Measurements from ENCODE around the gene EEPD1. TPM values are rescaled to one million over a fixed set of nuclear protein-coding genes. Genes with fewer than 3 reads are reported as not detected.
"Not testable (repeated sequence)": the region's sequence is repeated elsewhere in the genome, so short reads cannot be mapped to it uniquely, and the experiment has no call there.

The EEPD1 gene
- 1 to 10 TPM; 2.6 TPM for total RNA-seq

GRCh38 chr7:36152756-36153570 lies at the start of gene EEPD1:
EEPD1 (plus strand) TSS chr7:36153254; CDS start chr7:36154325, 1,071 bp downstream.
- peak; percentile 98 for ATAC-seq
- Mint-ChIP-seq H3K36me3 (ENCODE audit: low read depth) (no peaks in the 10 kb centered on the region), H3K9me3 (ENCODE audit: insufficient read depth) (peaks cover 5% of the 10 kb centered on the region), H3K27ac (peak within 1 kb of the TSS; percentile 22), H3K4me3 (peak within 1 kb of the TSS; percentile 74), H3K27me3 (ENCODE audit: low read depth) (peaks cover 5% of the 10 kb centered on the region), H3K4me1 (ENCODE audit: low read depth) (peaks cover 6% of the 10 kb centered on the region)
- ChIA-PET CTCF (interaction anchor here (1.2 kb wide), 1 partner anchor 166 kb away, joined by 3 read pairs; no protein-coding TSS in a partner anchor), POLR2A (interaction anchor here (0.5 kb wide), 1 partner anchor 175 kb away, joined by 5 read pairs; no protein-coding TSS in a partner anchor)
- peak; percentile 99 for DNase-seq

DNA sequence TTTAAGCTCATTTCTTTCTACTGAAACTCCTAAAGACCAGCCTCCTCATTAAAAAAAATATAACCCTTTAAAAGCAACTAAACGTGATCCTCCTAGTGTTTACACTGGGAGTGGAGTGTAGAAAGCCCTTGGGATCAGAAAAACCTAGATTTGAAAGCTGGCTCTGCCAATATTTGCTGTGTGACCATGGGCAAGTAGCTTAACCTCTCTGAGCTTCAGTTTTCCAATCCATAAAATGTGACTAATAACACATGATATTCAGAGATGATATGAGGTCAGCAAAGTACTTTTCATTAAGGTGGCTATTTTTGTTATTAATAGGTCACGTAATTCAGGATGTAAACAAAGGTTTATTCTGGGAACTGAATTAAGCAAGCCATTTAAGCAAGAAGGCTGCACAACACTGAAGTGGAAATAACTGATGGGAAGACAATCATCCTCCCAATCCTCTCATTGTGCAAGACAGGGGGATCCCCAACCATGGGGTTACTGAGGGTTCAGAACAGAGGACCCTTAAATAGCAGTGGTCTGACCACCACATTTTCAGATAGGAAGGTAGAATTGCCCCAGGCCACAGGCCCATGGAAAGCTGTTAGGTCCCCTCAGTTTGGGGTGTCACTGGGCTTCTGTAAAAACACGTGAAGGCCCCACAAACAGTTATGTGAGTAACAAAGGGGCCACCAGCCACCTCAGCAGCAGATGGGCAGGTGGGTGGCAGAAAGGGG lies 49.1 kb upstream of the EEPD1 start:
- DNase-seq: no peak
- H3K27me3 Mint-ChIP-seq (ENCODE audit: low read depth): peaks cover 11% of the 10 kb centered on the region
- no peaks in the 10 kb centered on the region for H3K36me3 Mint-ChIP-seq (ENCODE audit: low read depth)
- H3K27ac Mint-ChIP-seq: no peak overlapping the region
- ATAC-seq: no peak
- no peaks in the 10 kb centered on the region for H3K4me1 Mint-ChIP-seq (ENCODE audit: low read depth)
- ChIA-PET POLR2A (no interaction called here), CTCF (no interaction called here)
- no peak overlapping the region for H3K4me3 Mint-ChIP-seq
- peaks cover 4% of the 10 kb centered on the region for H3K9me3 Mint-ChIP-seq (ENCODE audit: insufficient read depth)

DNA sequence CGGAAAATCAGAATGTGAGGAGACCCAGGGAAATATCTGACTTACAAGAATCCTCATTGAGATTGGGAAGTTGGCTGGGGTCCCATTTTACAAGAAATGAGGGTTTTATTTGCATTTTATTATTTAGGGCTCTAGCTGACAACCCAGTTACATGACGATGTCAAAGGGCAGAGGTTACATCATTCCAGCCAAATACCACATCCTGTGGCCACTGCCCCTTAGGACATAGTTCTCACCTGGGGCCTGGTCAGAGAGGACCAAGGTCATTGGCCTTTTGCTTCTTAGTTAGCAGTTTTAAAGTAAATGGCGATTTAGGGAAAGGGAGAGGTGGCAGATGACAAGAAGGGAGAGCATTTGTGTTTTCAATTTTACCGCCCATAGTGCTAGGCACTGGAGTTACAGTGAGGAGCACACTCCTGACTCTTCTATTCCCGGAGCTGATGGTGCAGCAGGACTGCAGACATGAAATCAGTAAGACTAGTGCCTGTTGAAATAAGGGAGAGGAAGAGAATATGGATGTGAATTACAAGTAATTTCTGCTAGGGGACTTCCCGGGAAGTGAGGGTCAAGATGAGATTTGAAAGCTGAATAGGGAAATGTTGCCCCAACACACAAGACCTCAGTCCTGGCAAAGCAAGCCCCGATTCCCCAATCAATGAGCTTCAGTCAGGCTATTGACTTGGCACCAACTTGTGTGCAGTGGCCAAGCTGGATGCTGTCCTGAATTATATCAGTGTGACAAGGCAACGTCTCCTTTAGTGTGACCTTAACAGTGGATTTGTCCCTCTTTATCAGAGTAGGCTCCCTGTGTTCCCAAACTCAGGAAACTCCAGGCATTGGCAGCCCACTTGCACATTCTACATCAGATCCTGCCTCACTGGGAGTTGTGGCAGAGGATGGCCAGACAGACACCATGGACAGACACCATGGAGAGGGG lies 45.8 kb upstream of the EEPD1 start:
- POLR2A ChIA-PET; H3K27me3 Mint-ChIP-seq (ENCODE audit: low read depth); H3K4me1 Mint-ChIP-seq (ENCODE audit: low read depth); H3K36me3 Mint-ChIP-seq (ENCODE audit: low read depth); H3K27ac Mint-ChIP-seq; H3K9me3 Mint-ChIP-seq (ENCODE audit: insufficient read depth); DNase-seq; CTCF ChIA-PET; ATAC-seq; H3K4me3 Mint-ChIP-seq: not testable (repeated sequence)

- no peak for DNase-seq
- ChIA-PET POLR2A (no interaction called here), CTCF (no interaction called here)
Measured at GRCh38 chr7:36107926-36108631, 45.0 kb upstream of the EEPD1 start.

GRCh38 chr7:36109013-36109627 lies 43.9 kb upstream of the EEPD1 start:
- Mint-ChIP-seq H3K4me3 (no peak overlapping the region), H3K9me3 (ENCODE audit: insufficient read depth) (no peaks in the 10 kb centered on the region), H3K27ac (no peak overlapping the region), H3K36me3 (ENCODE audit: low read depth) (no peaks in the 10 kb centered on the region), H3K4me1 (ENCODE audit: low read depth) (no peaks in the 10 kb centered on the region), H3K27me3 (ENCODE audit: low read depth) (peaks cover 16% of the 10 kb centered on the region)
- ATAC-seq: no peak
- ChIA-PET CTCF (no interaction called here), POLR2A (no interaction called here)
- no peak for DNase-seq

More at GRCh38 chr7:36107926-36108631, 45.0 kb upstream of the EEPD1 start:
- Mint-ChIP-seq H3K27me3 (ENCODE audit: low read depth) (peaks cover 13% of the 10 kb centered on the region), H3K4me1 (ENCODE audit: low read depth) (no peaks in the 10 kb centered on the region), H3K4me3 (no peak overlapping the region), H3K9me3 (ENCODE audit: insufficient read depth) (no peaks in the 10 kb centered on the region), H3K27ac (no peak overlapping the region), H3K36me3 (ENCODE audit: low read depth) (no peaks in the 10 kb centered on the region)
- ATAC-seq: no peak

GRCh38 chr7:36110584-36110983 lies 42.5 kb upstream of the EEPD1 start:
- Mint-ChIP-seq H3K4me3 (no peak overlapping the region), H3K36me3 (ENCODE audit: low read depth) (no peaks in the 10 kb centered on the region), H3K9me3 (ENCODE audit: insufficient read depth) (no peaks in the 10 kb centered on the region), H3K27ac (no peak overlapping the region), H3K4me1 (ENCODE audit: low read depth) (peaks cover 7% of the 10 kb centered on the region), H3K27me3 (ENCODE audit: low read depth) (peaks cover 13% of the 10 kb centered on the region)
- CTCF ChIA-PET: no interaction called here
- no peak for ATAC-seq
- POLR2A ChIA-PET: no interaction called here
- DNase-seq: no peak

DNA sequence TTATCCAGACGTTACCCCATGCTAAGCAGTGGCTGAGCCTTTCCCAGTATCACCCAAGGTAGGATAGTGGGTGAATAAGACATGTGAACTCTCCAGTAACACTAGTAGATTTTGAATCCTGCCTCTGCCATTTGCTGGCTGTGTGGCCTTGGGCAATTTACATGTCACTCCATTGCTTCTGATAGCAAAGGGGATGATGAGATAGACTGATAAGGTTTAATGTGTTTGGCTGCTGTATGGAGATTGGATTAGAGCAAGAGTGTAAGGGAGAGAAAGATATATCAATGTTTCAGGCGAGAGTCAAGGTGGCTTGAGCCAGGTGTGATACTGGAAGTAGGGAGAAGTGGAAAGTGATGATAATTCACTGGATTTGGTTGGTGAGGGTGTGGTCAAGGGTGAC lies 40.1 kb upstream of the EEPD1 start:
- Mint-ChIP-seq H3K9me3 (ENCODE audit: insufficient read depth) (no peaks in the 10 kb centered on the region), H3K4me3 (no peak overlapping the region), H3K36me3 (ENCODE audit: low read depth) (no peaks in the 10 kb centered on the region), H3K4me1 (ENCODE audit: low read depth) (peaks cover 26% of the 10 kb centered on the region), H3K27me3 (ENCODE audit: low read depth) (peaks cover 15% of the 10 kb centered on the region), H3K27ac (no peak overlapping the region)
- DNase-seq: no peak
- CTCF ChIA-PET: no interaction called here
- ATAC-seq: no peak
- POLR2A ChIA-PET: no interaction called here

- CTCF ChIA-PET: no interaction called here
Measured at GRCh38 chr7:36114355-36114754, 38.7 kb upstream of the EEPD1 start.

GRCh38 chr7:36115448-36116321 lies 37.4 kb upstream of the EEPD1 start:
- ChIA-PET CTCF (interaction anchor here (1.4 kb wide), 1 partner anchor 13 kb away, joined by 5 read pairs; no protein-coding TSS in a partner anchor), POLR2A (interaction anchor here (1.1 kb wide), 1 partner anchor 416 kb away, joined by 3 read pairs; no protein-coding TSS in a partner anchor)
- Mint-ChIP-seq H3K4me1 (ENCODE audit: low read depth) (peaks cover 26% of the 10 kb centered on the region), H3K27me3 (ENCODE audit: low read depth) (peaks cover 15% of the 10 kb centered on the region), H3K36me3 (ENCODE audit: low read depth) (no peaks in the 10 kb centered on the region), H3K4me3 (no peak overlapping the region), H3K9me3 (ENCODE audit: insufficient read depth) (no peaks in the 10 kb centered on the region), H3K27ac (no peak overlapping the region)
- ATAC-seq (peak; percentile 86), DNase-seq (peak; percentile 46)

More at GRCh38 chr7:36114355-36114754, 38.7 kb upstream of the EEPD1 start:
- ATAC-seq (no peak), DNase-seq (no peak)
- POLR2A ChIA-PET: no interaction called here
- Mint-ChIP-seq H3K27me3 (ENCODE audit: low read depth) (peaks cover 15% of the 10 kb centered on the region), H3K36me3 (ENCODE audit: low read depth) (no peaks in the 10 kb centered on the region), H3K4me3 (no peak overlapping the region), H3K4me1 (ENCODE audit: low read depth) (peaks cover 26% of the 10 kb centered on the region), H3K27ac (no peak overlapping the region), H3K9me3 (ENCODE audit: insufficient read depth) (no peaks in the 10 kb centered on the region)
